ENCODE data around the gene CMTM6. TPM values are rescaled to one million over a fixed set of nuclear protein-coding genes. Genes with fewer than 3 reads are reported as not detected.
"Not testable (repeated sequence)": the region's sequence is repeated elsewhere in the genome, so short reads cannot be mapped to it uniquely, and the experiment has no call there.

Gene CMTM6
- total RNA-seq, 1 donor from 2014 or later = 44.7 TPM

DNA sequence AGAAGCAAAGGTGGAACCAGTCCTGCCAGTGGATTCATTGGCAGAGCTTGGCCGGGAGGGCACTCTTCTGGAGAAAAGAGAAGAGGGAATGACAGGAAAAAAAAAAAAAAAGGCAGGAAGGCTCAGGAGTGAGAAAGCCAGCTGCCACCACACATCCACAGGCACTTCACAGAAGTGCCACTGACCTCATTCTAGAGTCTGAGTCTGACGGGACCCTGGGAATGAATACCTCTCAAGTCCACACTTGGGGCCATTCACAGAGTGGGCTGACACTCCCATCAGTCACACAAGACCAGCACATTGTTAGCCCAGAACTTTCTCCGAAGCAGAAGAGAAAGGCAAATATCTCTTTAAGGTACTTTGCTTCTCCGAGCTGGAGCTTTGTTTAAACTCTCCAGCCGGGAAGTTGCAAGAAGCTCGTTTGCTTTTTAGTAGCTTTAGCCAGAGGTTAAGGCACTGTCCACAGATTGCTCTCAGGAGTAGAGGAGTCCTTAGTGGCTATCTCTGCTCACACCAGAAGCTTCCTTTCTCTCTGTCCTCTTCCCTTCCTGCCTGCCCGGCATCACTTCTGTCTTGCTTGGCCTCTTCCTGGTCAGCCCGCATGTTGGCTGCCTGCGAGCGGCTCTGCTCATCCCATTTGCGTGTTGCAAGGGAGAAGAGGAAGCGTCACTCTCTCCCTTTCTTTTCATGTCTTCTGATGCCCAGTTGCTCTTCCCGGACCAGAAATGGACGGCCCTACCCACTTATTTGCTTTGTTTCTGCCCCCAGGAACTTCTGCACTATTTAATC is 53.8 kb downstream of the CMTM6 start:
- peak; percentile 40 for DNase-seq (ENCODE audit: low read depth)

DNA sequence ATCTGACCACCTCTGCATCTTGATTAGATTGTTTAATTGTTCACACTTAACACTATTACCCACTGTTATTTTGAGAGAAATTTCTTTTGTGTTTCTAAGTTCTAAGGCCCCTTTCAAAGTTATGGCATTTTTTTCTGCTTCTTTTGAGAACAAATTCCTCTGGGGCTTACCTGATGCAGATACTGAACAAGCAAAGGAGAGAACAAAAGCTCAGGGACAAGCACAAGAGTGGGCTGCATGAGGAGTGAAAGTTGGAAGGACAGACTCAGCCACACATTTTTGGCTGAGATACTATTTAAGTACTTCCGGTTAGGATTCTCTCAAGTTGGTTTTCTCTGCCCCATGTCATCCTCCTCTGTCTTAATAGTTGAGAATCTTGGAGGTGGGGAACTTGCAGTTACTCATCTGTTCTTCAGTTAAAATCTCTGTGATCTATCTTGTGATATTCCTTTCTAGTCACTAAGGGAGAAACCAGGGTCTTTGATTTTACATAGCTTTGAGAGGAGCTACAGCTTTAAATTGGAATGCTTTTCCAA is 54.7 kb downstream of the CMTM6 start:
- no peak for DNase-seq (ENCODE audit: low read depth)

- DNase-seq (ENCODE audit: low read depth) = peak; percentile 15
These were observed 59.2 kb downstream of the CMTM6 start for GRCh38 chr3:32443478-32443877.

DNA sequence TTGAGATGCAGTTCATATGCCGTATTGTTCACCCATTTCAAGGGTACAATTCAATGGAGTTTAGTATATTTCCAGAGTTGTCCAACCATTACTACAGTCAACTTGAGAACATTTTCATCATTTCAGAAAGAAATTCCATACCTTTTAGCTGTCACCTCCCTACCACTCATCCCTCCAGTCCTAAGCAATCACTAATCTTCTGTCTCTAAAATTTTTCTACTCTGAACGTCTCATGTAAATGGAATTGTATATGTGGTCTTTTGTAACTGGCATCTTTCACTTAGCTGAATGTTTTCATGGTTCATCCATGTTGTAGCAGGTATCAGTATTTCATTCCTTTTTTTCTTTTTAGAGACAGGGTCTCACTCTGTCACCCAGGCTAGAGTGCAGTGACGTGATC is 59.9 kb downstream of the CMTM6 start:
- no peak for DNase-seq (ENCODE audit: low read depth)

DNA sequence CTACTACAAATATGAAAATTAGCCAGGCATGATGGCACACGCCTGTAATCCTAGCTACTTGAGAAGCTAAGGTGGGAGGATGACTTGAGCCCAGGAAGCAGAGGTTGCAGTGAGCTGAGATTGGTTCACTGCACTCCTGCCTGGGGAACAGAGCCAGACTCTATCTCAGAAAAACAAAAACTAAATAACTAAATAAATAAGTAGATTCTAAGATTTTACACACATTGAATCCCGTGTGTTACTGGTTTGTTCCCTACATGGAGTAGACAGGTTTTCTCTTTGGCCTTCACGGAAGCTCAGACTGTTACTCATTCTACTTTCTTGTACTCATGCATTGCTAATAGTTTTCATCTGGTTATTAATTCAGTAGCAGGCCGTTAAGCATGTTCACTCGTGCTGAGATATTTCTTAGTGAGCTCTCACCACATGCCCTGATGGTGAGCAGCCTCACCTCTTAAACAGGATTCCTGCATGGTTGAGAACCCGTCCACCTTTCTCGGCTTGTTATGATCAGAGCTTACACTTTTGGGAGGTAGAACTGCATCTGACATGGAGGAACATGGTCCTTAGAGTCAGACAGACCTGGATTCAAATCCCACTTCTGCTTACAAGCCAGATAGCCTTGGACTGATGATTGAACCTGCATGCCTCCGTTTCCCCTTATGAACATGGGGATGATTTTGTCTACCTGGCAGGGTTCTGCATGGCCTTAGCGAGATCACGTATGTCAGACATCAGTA is 61.9 kb downstream of the CMTM6 start:
- DNase-seq (ENCODE audit: low read depth) = no peak

DNA sequence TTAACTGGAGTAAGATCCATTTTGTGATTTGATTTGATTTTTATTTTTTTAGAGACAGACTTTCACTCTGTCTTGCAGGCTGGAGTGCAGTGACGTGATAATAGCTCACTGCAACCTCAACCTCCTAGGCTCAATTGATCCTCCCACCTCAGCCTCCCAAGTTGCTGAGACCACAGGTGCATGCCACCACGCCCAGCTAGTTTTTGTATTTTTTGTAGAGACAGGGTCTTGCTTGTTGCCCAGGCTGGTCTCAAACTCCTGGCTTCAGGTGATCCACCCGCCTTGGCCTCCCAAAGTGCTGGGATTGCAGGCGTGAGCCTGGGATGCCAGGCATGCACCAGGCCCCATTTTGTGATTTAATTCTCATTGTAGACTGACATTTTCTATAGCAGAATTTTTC is 63.2 kb downstream of the CMTM6 start:
- not testable (repeated sequence) for DNase-seq (ENCODE audit: low read depth)

DNA sequence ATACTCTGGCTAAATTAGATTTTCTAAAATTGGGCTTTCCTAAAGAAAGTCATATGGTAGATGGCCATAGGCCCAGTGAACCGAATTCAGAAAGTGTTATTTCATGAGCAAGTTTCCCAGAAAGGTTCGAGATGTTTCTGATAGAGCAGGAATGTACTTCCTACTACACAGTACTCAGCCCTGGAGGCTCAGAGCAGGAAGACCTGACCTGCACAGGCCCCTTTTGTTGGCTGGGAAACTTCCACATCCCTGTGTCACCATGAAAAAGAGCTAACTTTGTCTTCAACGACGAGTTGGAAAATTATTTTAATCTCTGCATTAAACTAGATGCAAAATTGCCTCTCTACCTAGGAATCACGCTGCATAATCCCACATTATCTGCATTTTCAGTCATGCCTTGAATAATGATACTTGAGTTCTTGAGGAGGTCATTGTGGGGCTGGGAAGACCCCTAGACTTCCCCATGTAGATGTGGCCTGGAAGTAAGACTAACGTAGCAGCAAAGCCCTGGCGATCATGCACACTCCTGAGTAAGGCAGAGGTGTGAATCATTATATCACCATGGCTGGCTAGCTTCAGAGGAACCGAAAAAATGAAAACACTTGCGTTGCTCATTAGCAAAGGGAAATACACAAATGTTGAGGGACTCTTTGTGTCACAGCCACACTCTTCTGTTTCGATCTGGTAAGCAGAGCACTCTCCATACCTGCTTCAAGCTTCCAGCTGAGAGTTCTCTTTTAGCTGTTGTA is 63.9 kb downstream of the CMTM6 start:
- DNase-seq (ENCODE audit: low read depth) = no peak

DNA sequence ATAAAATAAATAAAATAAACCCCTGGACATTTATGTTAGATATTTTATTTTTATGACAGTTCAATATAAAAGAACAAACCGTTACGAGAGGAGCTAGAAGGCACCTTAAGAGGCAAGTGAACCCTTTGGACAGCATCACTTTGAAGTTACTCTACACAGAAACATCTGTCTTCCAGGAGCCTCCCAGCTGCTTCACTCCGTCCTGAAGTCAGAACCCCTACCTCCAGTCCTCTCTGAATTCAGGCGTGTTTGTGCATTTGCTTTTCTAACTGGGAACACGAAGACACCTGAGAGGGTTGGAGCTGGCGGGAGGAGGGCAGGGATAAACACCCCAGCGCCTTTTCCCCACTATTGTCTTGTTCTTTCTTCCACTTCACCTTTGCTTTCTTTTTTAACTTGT is 64.8 kb downstream of the CMTM6 start:
- no peak for DNase-seq (ENCODE audit: low read depth)

DNA sequence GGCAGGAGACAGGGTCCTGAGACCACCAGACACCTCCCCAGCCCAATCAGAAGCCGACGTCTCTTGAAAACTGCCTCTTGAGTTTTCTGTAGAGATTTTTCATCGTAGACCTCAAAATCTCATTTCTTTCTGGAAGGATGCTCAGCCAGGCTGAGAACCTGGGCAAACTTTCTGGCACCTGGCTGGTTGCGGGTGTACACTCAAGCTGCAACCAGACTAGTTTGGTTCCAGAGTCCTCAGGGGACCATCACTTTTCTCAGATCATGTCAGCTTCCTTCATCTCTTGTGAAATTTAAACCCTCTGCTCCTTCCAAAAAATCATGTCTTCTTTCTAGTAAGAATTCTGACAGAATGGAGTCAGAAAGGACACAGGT is 65.8 kb downstream of the CMTM6 start:
- no peak for DNase-seq (ENCODE audit: low read depth)

- DNase-seq (ENCODE audit: low read depth) = no peak
These were observed 66.5 kb downstream of the CMTM6 start for GRCh38 chr3:32435911-32436815.

GRCh38 chr3:32434206-32434605 is 68.4 kb downstream of the CMTM6 start:
- no peak for DNase-seq (ENCODE audit: low read depth)

- peak; percentile 88 for DNase-seq (ENCODE audit: low read depth)
These were observed 69.7 kb downstream of the CMTM6 start for GRCh38 chr3:32432711-32433530.

DNA sequence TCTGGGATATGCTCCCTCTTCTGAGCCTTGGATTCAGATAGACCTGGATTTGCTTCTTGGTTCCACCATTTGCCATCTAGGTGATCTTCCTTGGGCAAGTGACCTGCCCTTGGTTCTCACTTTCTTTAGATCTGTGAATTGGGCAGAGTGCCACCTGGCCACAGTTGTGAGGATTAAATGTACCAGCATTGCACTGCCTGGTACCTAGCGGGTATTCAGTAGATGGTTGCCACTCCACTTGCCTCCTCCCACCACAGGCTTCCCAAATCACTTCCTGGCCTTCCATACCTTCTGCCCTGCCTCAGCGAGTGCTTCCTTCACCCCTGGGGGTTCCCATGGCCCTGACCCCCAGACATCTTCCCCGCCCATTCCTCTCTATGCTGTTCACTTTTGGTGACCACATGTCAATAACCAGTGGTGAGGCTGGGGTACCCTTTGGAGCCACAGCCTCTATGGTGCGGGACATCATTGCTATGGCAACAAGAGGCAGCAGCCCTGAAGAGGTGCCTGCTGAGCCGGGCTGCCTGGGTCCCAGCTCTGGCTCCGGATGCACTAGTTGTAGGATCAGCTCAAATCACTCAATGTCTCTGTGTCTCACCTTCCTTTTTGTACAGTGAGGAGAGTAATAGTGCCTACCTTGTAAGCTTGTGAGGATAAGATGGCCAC is 70.5 kb downstream of the CMTM6 start:
- no peak for DNase-seq (ENCODE audit: low read depth)

DNA sequence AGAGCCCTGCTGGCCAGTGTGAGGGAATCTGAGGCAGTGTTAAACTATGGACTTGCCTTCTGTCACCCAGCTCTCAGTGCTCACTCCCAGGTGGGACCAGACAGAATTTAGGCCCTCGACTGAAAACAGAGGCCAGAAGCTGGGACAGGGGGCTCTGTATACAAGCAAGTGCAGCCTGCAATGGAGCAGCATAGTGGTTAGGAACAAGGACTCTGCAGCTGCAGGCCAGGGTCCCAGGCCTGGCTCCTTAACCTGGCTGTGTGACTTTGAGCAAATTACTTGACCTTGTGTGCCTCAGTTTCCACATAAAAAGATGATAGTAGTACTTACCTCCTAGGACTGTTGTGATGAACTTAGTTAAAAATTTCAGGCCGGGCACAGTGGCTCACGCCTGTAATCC is 71.2 kb downstream of the CMTM6 start:
- DNase-seq (ENCODE audit: low read depth) = no peak

Small RNA genes lying within 50 kb of the gene (microRNA-seq; reads per million reads assigned to microRNA genes)
- not detected for gene MIR548AY

Other genes starting within 250 kb of the CMTM6 start
- 10.2 and 15.2 TPM in 2 replicates for gene CMTM7, start 111.0 kb downstream of the CMTM6 start, total RNA-seq
- 37.9 and 42.3 TPM in 2 replicates for gene DYNC1LI1, start 68.0 kb upstream of the CMTM6 start, total RNA-seq
- gene CNOT10, start 182.3 kb upstream of the CMTM6 start, total RNA-seq = 14.7 and 17.1 TPM in 2 replicates